K562 (cell line): Measurements from ENCODE around the gene SLC5A3. TPM values are rescaled to one million over a fixed set of nuclear protein-coding genes. Genes with fewer than 3 reads are reported as not detected.
A peak's percentile ranks its signal among the peaks of the same experiment; 100 is the strongest.

Experiments
- CHD2 ChIP-seq: IDR thresholded peaks from 2 replicates; pipeline ENCODE4 v1.6.1; 2011; ENCODE audit warnings: low read depth, low read length
- CTCFL ChIP-seq: IDR thresholded peaks from 2 replicates; pipeline ENCODE4 v1.6.1; 2011; ENCODE audit warnings: borderline replicate concordance, low read depth, mild to moderate bottlenecking, moderate library complexity, low read length; ENCODE audit not compliant: insufficient read depth, poor library complexity, severe bottlenecking
- HDAC3 ChIP-seq: fragments of 450-650 bp; IDR thresholded peaks from 2 replicates; pipeline ENCODE4 v1.6.1; 2018; ENCODE audit warnings: borderline replicate concordance, mild to moderate bottlenecking, moderate library complexity; ENCODE audit not compliant: partially characterized antibody
- HNRNPUL1 ChIP-seq: fragments of 200-400 bp; formaldehyde crosslinking; IDR thresholded peaks from 2 replicates; pipeline ENCODE4 v1.6.1; 2017; ENCODE audit warnings: low read length
- KDM5B ChIP-seq: fragments of 200-600 bp; sonication (generic); IDR thresholded peaks from 2 replicates; pipeline ENCODE4 v1.6.1; 2012; ENCODE audit warnings: low read depth, mild to moderate bottlenecking, moderate library complexity, low read length, control low read depth, inconsistent platforms; ENCODE audit not compliant: insufficient replicate concordance
- LCOR ChIP-seq: sonication (generic); formaldehyde crosslinking; IDR thresholded peaks from 2 replicates; pipeline ENCODE4 v1.8.0; 2022; ENCODE audit warnings: mild to moderate bottlenecking, missing genetic modification reagents
- LEF1 ChIP-seq: fragments of 450-650 bp; IDR thresholded peaks from 2 replicates; pipeline ENCODE4 v1.6.1; 2016; ENCODE audit warnings: mild to moderate bottlenecking
- MEF2A ChIP-seq: IDR thresholded peaks from 2 replicates; pipeline ENCODE4 v1.6.1; 2011; ENCODE audit warnings: low read depth, mild to moderate bottlenecking, low read length, moderate library complexity; ENCODE audit not compliant: control insufficient read depth
- NKRF ChIP-seq: fragments of 450-650 bp; IDR thresholded peaks from 2 replicates; pipeline ENCODE4 v1.6.1; 2016; ENCODE audit warnings: borderline replicate concordance
- RBBP5 ChIP-seq: fragments of 200-600 bp; sonication (generic); IDR thresholded peaks from 2 replicates; pipeline ENCODE4 v1.6.1; 2012; ENCODE audit warnings: borderline replicate concordance, mild to moderate bottlenecking, low read length, control low read depth, inconsistent platforms; ENCODE audit not compliant: insufficient read depth, poor library complexity, severe bottlenecking
- REST ChIP-seq, 2 experiments: fragments of 450-650 bp; formaldehyde crosslinking in 1 of 2; IDR thresholded peaks; 2 replicates each; pipeline versions ENCODE4 v1.4.0 to v1.6.1; 2014 to 2020; ENCODE audit warnings: mild to moderate bottlenecking in 2 of 2, borderline replicate concordance in 1 of 2, low read depth in 1 of 2
- SMARCC2 ChIP-seq: fragments of 450-650 bp; IDR thresholded peaks from 2 replicates; pipeline ENCODE4 v1.6.1; 2017; ENCODE audit warnings: antibody characterized with exemption, moderate library complexity, mild to moderate bottlenecking, low read depth
- ZC3H4 ChIP-seq: sonication (generic); formaldehyde crosslinking; IDR thresholded peaks from 2 replicates; pipeline ENCODE4 v1.9.0; 2021; ENCODE audit warnings: missing genetic modification reagents, borderline replicate concordance
- polyA plus RNA-seq, 8 experiments: library from polyadenylated mRNA; depleted of rRNA in 4 of 8; stranded (reverse) in 5 of 8; unstranded in 3 of 8; fragments of >200 nt; fragmentation: Nextera tagmentation in 2 of 8; fragmentation: Illumina TruSeq in 1 of 8; extraction: Ambion mirVana in 2 of 8; extraction: Trizol in 1 of 8; gene quantifications; 2 replicates each; pipeline versions ENCODE4 v1.2.1 to v1.2.3, GENCODE V29; 2011 to 2014; ENCODE audit warnings: inconsistent platforms in 1 of 8, missing spikeins in 1 of 8
- total RNA-seq, 7 experiments: library from RNA; depleted of rRNA in 6 of 7; stranded (reverse); fragments of >200 nt in 6 of 7; fragmentation: Illumina TruSeq in 2 of 7; extraction: Trizol in 2 of 7; gene quantifications; 2 replicates each; pipeline versions ENCODE4 v1.2.1 to v1.2.3, GENCODE V29; 2011 to 2021; ENCODE audit warnings: low replicate concordance in 1 of 7

The SLC5A3 gene
- total and polyA plus RNA-seq, 9 of the 15 experiments (the other 6 are each of a cell fraction or from before 2014, with no cell fraction given) = 2.9 to 20.6 (median 9.0) TPM

- TF ChIP-seq CTCFL (no peak), CHD2 (peak; percentile 41; the same call in 1 of the 2 replicates), RBBP5 (peak; percentile 2), MEF2A (0 out of 2 replicates have a peak, but pooled peaks have one; percentile 4), KDM5B (peak; percentile 34), HNRNPUL1 (no peak), LCOR (CRISPR knock-in tag) (peak; percentile 62; the same call in 1 of the 2 replicates), NKRF (peak; percentile 28; the same call in 1 of the 2 replicates), LEF1 (no peak), REST (IDR thresholded peaks at IDR 0.05; ENCODE audit: borderline replicate concordance) (no peak), REST (CRISPR knock-in tag; IDR thresholded peaks at IDR 0.05; ENCODE audit: low read depth) (0 out of 2 replicates have a peak, but pooled peaks have one; percentile 53), HDAC3 (peak; percentile 12), ZC3H4 (CRISPR knock-in tag) (peak; percentile 62; the same call in 1 of the 2 replicates), SMARCC2 (0 out of 2 replicates have a peak, but pooled peaks have one; percentile 7)
Observed at GRCh38 chr21:34074283-34075090, 1.1 kb downstream of the SLC5A3 start (continued).
